DOHH2 (cell line): Measurements from ENCODE around the gene ERH.

Source experiments
- H3F3A ChIP-seq: fragments of 200-600 bp; sonication (generic), shearing (Covaris generic); 2 replicates; pipeline ENCODE4 v1.6.0; 2016; ENCODE audit warnings: antibody characterized with exemption, mild to moderate bottlenecking; ENCODE audit not compliant: control insufficient read depth, insufficient read depth
- H3K27ac ChIP-seq: fragments of 200-600 bp; sonication (generic); 2 replicates; pipeline ENCODE4 v1.5.1; 2014; ENCODE audit warnings: low read depth, mild to moderate bottlenecking, low read length, moderate library complexity
- H3K27me3 ChIP-seq: fragments of 200-600 bp; sonication (generic); 2 replicates; pipeline ENCODE4 v1.6.1; 2014; ENCODE audit warnings: mild to moderate bottlenecking, low read length, mixed read lengths; ENCODE audit not compliant: control insufficient read depth
- H3K36me3 ChIP-seq: fragments of 200-600 bp; sonication (generic); 2 replicates; pipeline ENCODE4 v1.6.1; 2014; ENCODE audit warnings: mild to moderate bottlenecking, low read length, moderate library complexity, mixed read lengths; ENCODE audit not compliant: control insufficient read depth
- H3K4me1 ChIP-seq: fragments of 200-600 bp; sonication (generic); 2 replicates; pipeline ENCODE4 v1.6.1; 2014; ENCODE audit warnings: mild to moderate bottlenecking, low read length, mixed read lengths; ENCODE audit not compliant: control insufficient read depth
- H3K4me2 ChIP-seq: fragments of 200-600 bp; sonication (generic); 2 replicates; pipeline ENCODE4 v1.6.0; 2014; ENCODE audit warnings: mild to moderate bottlenecking, low read length, moderate library complexity
- H3K4me3 ChIP-seq: fragments of 200-600 bp; sonication (generic); 2 replicates; pipeline ENCODE4 v1.5.1; 2014; ENCODE audit warnings: mild to moderate bottlenecking, low read length, mixed read lengths
- H3K79me2 ChIP-seq: fragments of 200-600 bp; sonication (generic); 2 replicates; pipeline ENCODE4 v1.6.1; 2014; ENCODE audit warnings: mild to moderate bottlenecking, low read length, mixed read lengths; ENCODE audit not compliant: control insufficient read depth
- H3K9me2 ChIP-seq: fragments of 200-600 bp; sonication (generic); replicated peaks from 2 replicates; pipeline ENCODE4 v1.6.1; 2014; ENCODE audit warnings: mild to moderate bottlenecking, low read length, mixed read lengths; ENCODE audit not compliant: control insufficient read depth
- H3K9me3 ChIP-seq: fragments of 200-600 bp; sonication (generic); 2 replicates; pipeline ENCODE4 v1.6.1; 2014; ENCODE audit warnings: antibody characterized with exemption, low read length, mixed read lengths; ENCODE audit not compliant: control insufficient read depth, insufficient read depth
- H4K20me1 ChIP-seq: fragments of 200-600 bp; sonication (generic); 2 replicates; pipeline ENCODE4 v1.6.0; 2014; ENCODE audit warnings: low read depth, mild to moderate bottlenecking, antibody characterized with exemption, low read length, moderate library complexity; ENCODE audit not compliant: control insufficient read depth, insufficient read depth
- EZH2phosphoT487 ChIP-seq: fragments of 200-600 bp; sonication (generic); IDR thresholded peaks from 2 replicates; pipeline ENCODE4 v1.6.1; 2017; ENCODE audit warnings: borderline replicate concordance, mild to moderate bottlenecking, antibody characterized with exemption, low read length, moderate library complexity, mixed read lengths
- TF ChIP-seq, protein P1 (sequence below): fragments of 200-600 bp; sonication (generic); IDR thresholded peaks from one replicate; pipeline ENCODE4 v1.5.1; 2014; ENCODE audit warnings: antibody characterized with exemption, mild to moderate bottlenecking, low read depth, low read length; ENCODE audit not compliant: poor library complexity, severe bottlenecking

Gene ERH

DNA sequence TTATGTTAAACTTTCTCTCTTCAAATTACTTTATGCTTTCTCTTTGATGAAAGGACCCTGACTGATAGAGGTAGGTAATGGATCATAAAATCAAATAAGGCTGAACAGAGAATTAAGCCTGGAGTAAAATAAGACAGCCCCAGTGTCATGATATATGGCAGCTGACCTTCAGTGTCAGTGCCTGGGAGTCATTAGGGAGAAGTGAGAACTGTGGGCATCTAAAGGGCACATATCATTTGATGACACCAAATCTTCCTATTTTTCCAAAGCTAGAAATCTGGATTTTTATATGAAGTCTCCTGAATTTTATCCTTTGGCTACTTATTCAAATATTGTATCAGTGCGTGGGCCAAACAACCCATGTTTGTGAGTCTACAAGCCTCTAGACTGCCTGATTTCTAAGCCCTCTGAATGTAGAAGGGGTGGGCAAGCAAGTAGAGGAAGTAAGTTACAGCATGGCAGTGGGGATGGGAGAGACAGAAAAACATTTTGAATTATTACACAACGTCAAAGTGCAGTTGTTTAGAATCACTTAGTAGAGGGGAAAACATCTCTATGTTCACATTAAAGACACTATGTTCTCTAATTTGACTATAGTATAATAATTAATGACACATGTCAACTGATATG lies 10.3 kb upstream of the ERH start:
- no peak overlapping the region for H3K4me2 ChIP-seq

DNA sequence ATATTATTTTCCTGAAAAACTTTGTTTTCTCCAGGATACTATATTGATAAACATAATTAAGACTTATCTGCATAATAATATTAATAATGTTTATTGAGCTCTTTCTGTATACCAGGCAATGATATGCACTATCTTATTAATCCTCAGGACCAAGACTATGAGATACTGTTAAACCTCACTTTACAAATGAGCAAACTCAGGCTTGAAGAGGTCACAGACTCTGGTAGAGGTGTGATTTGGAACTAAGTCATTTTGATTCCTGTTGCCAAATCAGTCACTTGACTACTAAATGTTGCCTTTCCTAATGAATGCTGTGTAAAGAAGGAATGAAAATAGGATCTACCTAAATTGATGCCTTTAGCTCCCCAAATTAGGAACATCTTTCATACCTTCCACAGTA lies 7.7 kb upstream of the ERH start:
- Histone ChIP-seq H3F3A (no peaks in the 10 kb centered on the region), H3K36me3 (0 out of 2 replicates have a peak, but pooled peaks cover 3% of the 10 kb centered on the region), H4K20me1 (peaks cover 13% of the 10 kb centered on the region; the same call in 1 of the 2 replicates), H3K9me3 (no peaks in the 10 kb centered on the region), H3K27ac (no peak overlapping the region), H3K4me2 (no peak overlapping the region), H3K27me3 (no peaks in the 10 kb centered on the region), H3K79me2 (peaks cover 94% of the 10 kb centered on the region), H3K4me1 (peaks cover 17% of the 10 kb centered on the region), H3K9me2 (no peaks in the 10 kb centered on the region), H3K4me3 (no peak overlapping the region)
- TF ChIP-seq, protein P1, sequence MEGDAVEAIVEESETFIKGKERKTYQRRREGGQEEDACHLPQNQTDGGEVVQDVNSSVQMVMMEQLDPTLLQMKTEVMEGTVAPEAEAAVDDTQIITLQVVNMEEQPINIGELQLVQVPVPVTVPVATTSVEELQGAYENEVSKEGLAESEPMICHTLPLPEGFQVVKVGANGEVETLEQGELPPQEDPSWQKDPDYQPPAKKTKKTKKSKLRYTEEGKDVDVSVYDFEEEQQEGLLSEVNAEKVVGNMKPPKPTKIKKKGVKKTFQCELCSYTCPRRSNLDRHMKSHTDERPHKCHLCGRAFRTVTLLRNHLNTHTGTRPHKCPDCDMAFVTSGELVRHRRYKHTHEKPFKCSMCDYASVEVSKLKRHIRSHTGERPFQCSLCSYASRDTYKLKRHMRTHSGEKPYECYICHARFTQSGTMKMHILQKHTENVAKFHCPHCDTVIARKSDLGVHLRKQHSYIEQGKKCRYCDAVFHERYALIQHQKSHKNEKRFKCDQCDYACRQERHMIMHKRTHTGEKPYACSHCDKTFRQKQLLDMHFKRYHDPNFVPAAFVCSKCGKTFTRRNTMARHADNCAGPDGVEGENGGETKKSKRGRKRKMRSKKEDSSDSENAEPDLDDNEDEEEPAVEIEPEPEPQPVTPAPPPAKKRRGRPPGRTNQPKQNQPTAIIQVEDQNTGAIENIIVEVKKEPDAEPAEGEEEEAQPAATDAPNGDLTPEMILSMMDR: no peak
- no peak for TF ChIP-seq EZH2phosphoT487

More for the DNA sequence above, 10.3 kb upstream of the ERH start:
- no peaks in the 10 kb centered on the region for H3K27me3 ChIP-seq
- H3K4me3 ChIP-seq: no peak overlapping the region
- no peak for TF ChIP-seq EZH2phosphoT487
- TF ChIP-seq, protein P1: no peak
- H3F3A ChIP-seq: no peaks in the 10 kb centered on the region
- peaks cover 9% of the 10 kb centered on the region for H4K20me1 ChIP-seq
- 0 out of 2 replicates have a peak, but pooled peaks cover 3% of the 10 kb centered on the region for H3K36me3 ChIP-seq
- no peak overlapping the region for H3K27ac ChIP-seq
- H3K9me3 ChIP-seq: no peaks in the 10 kb centered on the region
- peaks cover 85% of the 10 kb centered on the region for H3K79me2 ChIP-seq
- H3K4me1 ChIP-seq: no peaks in the 10 kb centered on the region
- no peaks in the 10 kb centered on the region for H3K9me2 ChIP-seq

DNA sequence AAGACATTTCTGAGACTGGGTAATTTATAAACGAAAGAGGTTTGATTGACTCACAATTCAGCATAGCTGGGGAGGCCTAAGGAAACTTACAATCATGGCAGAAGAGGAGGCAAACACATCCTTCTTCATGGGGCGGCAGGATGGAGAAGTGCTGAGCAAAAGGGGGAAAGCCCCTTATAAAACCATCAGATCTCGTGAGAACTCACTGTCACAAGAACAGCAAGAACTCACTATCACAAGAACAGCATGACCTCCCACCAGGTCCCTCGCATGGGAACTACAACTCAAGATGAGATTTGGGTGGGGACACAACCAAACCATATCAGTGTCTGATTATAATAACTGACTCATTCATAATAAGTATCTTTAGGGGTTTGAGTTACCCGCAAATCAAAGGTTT lies 6.8 kb upstream of the ERH start:
- no peak overlapping the region for H3K27ac ChIP-seq
- no peaks in the 10 kb centered on the region for H3K9me3 ChIP-seq
- H3K79me2 ChIP-seq: peaks cover 94% of the 10 kb centered on the region
- H4K20me1 ChIP-seq: peaks cover 13% of the 10 kb centered on the region; the same call in 1 of the 2 replicates
- no peaks in the 10 kb centered on the region for H3K9me2 ChIP-seq
- no peaks in the 10 kb centered on the region for H3F3A ChIP-seq
- H3K4me1 ChIP-seq: peaks cover 26% of the 10 kb centered on the region
- H3K27me3 ChIP-seq: no peaks in the 10 kb centered on the region
- no peak overlapping the region for H3K4me3 ChIP-seq
- 0 out of 2 replicates have a peak, but pooled peaks cover 3% of the 10 kb centered on the region for H3K36me3 ChIP-seq
- H3K4me2 ChIP-seq: no peak overlapping the region
- no peak for TF ChIP-seq EZH2phosphoT487

DNA sequence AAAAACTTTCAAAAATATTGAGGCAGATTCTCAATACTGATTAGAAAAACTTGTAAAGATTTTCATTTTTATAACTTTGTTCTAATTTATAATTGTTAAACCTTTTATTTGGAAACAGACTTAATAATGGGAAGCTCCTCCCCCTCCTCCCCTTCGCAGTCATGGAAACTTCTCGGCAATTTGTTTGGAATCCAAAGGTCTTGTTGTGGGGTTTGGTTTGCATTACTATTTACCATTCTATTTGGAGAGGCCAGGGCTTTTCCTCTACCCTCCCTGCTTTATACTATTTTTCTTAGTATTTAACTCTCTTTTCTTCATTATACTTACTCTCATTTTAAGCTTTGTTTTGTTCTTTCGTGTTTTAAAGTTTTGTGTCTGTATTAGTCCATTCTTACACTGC lies 6.4 kb upstream of the ERH start:
- peaks cover 13% of the 10 kb centered on the region; the same call in 1 of the 2 replicates for H4K20me1 ChIP-seq
- peaks cover 94% of the 10 kb centered on the region for H3K79me2 ChIP-seq
- H3K9me3 ChIP-seq: no peaks in the 10 kb centered on the region
- H3K4me2 ChIP-seq: no peak overlapping the region
- H3K27ac ChIP-seq: no peak overlapping the region
- no peaks in the 10 kb centered on the region for H3F3A ChIP-seq
- H3K4me1 ChIP-seq: peaks cover 30% of the 10 kb centered on the region
- H3K36me3 ChIP-seq: peaks cover 3% of the 10 kb centered on the region; the same call in 1 of the 2 replicates
- no peaks in the 10 kb centered on the region for H3K27me3 ChIP-seq
- TF ChIP-seq, protein P1: no peak
- no peak for TF ChIP-seq EZH2phosphoT487
- H3K9me2 ChIP-seq: no peaks in the 10 kb centered on the region
- no peak overlapping the region for H3K4me3 ChIP-seq
